GM19035 (cell line): ENCODE measurements around the gene NPEPL1.
"Not testable (repeated sequence)": the region's sequence is repeated elsewhere in the genome, so short reads cannot be mapped to it uniquely, and the experiment has no call there.

ENCODE experiments used
- ATAC-seq: cut with Tn5 transposase; IDR thresholded peaks from one replicate; pipeline ENCODE4 v1.9.1; 2021; ENCODE audit not compliant: unreplicated experiment

Gene NPEPL1

DNA sequence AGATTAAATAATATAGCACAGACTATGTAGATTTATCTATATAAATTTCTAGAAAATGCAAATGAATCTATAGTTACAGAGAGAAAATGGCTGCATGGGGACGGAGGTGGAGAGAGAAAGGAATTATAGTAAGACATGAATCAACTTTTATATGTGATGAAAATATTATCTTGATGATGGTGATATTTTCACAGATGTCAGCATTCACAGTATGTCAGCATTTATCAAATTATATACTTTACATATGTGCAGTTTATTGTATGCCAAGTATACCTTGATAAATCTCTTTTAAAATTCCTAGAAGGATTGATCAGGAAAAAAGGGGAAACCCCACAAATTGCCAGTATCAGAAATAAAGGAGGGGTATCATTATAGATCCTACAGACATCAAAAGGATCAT, 44.6 kb downstream of the NPEPL1 start:
- no peak for ATAC-seq

DNA sequence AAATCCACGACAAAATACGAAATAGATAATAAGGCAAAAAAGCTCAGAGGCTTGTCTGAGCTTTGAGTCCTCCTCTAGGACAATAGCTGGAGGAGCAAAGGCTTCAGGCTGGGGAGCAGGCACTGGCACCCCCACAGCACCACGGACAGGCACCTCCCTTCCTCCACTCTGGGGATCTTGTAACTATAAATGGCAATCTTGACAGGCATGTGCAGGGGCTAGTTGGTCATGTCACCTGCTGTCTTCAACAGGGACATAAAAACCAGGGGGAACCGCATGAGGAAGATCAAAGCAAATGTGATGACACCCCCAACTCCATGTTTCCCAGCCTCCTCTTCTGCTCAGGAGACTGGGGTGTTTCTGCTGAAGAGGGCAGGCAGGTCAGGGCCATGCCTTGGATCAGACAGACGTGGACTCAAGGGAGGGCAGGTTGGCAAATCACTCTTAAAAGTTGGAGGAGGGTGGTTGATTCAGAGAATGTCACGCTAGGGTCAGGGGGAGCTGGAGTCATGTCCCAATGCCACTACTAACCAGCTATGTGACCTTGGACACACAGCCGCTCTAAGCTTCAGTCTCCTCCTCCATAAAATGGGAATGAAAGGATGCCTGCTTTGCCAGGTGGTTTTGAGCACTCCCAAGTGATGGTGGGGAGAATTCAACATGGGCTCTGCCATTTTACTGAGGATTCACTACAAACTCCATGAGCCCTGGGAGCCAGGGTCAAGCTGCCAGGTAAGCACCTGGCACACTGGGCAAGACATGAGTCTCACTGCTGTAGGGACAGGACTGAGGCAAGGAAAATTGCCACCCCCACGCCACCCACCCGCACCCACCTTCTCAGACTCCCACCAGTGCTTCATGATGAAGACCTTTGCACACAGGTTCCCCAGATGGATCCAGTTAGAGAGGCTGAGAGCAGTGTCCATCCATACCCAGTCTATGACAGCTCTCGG, 48.0 kb downstream of the NPEPL1 start:
- no peak for ATAC-seq

- ATAC-seq, result no peak
These were observed 48.8 kb downstream of the NPEPL1 start for GRCh38 chr20:58741384-58741783.

- ATAC-seq, result no peak
These were observed 50.3 kb downstream of the NPEPL1 start for GRCh38 chr20:58742668-58743566.

- no peak for ATAC-seq
These were observed 51.4 kb downstream of the NPEPL1 start for GRCh38 chr20:58743929-58744534.

DNA sequence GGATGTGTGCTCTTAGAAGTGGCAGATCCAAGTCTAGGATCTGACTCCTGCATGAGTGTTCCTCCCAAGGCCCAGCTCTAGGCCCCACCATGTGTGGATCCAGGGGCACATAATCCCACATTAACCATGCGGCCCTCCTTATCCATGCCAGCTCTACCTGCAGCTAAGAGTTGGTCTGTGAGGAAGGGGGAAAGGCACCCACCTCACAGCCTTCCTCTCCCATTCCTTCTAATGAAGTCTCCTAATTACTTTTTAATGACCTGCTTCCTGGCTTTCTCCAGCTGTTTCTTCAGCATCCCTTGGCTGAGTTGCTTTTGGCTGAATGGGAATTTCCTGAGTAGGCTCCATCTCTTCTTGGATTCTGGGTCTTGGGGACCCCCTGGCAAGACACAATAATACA, 52.2 kb downstream of the NPEPL1 start:
- no peak for ATAC-seq

- no peak for ATAC-seq
These were observed 52.8 kb downstream of the NPEPL1 start for GRCh38 chr20:58745391-58745790.

DNA sequence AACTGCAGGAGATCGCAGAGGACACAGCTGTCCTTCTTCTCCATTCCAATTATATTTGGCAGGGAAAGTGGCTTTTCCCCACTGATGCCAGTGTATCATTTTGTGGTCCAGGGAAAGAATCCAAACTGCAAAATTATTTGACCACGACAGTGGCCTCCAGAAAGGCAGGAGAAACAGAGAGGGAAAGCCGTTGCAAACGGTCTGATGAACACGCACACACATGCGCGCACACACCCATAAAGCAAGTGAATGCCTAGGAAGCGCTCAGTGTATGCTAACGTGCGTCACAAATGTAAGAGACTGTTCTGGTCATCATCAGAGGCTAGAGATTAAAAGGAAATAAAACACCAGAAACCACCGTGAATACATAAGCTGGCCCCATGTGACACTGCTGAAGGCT, 54.0 kb downstream of the NPEPL1 start:
- ATAC-seq, result no peak

DNA sequence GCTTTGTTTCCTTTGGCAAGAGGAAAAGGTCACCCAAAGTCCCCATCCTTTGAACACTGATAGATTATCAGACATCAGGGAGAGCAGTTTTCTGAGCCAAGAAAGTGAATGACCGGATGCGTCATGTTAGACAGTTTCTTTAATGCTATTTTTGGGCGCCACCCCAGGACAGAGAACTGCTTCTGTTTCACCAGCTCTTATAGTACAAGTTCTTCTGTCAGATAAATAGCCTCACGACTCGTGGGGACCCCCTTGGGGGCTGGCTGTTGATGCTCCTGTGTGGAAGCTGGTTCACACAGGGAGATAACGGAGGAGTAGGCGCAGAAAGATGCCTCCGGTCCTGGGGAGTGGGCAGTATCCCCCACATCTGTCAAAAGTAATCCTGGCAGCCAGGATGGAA, 54.6 kb downstream of the NPEPL1 start:
- no peak for ATAC-seq

GRCh38 chr20:58748618-58749017, 56.0 kb downstream of the NPEPL1 start:
- ATAC-seq, result no peak

- no peak for ATAC-seq
These were observed 56.6 kb downstream of the NPEPL1 start for GRCh38 chr20:58749098-58749769.

DNA sequence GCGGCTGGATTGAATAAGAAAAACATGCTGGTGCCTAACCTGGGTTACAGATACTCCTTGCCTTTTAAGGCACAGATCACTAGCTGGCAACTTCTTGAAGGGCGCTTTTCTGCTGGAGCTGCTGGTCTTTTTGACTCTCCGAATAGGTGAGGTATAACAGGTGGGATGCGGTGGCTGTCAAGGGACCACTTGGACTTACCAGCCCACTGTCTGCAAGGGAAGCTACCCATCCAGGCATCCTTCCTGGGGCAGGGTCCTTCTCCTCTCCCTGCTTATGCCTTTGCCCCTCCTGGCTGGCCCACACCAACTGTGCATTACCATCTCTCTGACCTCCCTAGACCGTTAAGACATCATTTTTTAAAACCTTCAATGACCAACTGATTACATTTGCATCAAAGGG, 57.4 kb downstream of the NPEPL1 start:
- no peak for ATAC-seq

DNA sequence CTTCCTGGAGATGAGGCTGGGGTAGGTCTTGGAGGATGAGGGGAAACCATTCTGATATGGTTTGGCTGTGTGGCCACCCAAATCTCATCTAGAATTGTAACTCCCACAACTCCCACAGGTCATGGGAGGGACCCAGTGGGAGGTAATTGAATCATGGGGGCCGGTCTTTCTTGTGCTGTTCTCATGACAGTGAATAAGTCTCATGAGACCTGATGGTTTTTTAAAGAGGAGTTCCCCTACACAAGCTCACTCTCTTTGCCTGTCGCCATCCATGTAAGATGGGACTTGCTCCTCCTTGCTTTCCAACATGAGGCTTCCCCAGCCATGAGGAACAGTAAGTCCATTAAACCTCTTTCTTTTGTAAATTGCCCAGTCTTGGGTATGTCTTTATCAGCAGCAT, 58.1 kb downstream of the NPEPL1 start:
- ATAC-seq, result not testable (repeated sequence)

DNA sequence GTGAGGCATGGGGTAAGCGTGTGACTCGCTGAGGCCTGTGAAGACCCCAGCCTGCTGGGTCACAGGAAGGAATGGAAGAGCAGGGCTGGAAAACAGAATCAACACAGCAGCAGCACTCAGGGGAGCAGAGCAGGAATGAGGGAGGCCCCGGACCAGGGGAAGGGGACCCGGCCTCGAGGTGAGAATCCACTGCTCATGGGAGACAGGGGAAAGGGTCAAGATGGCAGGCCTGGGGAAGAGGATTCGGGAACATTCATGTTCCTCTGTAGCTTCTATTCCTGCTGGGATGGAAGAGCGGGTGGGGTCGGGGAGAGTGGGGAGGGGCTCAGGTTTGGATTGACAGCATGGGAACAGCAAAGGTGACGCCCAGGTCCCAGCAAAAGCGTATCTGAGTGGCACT, 59.4 kb downstream of the NPEPL1 start:
- no peak for ATAC-seq

GRCh38 chr20:58752565-58752964, 60.0 kb downstream of the NPEPL1 start:
- no peak for ATAC-seq

- ATAC-seq, result no peak
These were observed 60.8 kb downstream of the NPEPL1 start for GRCh38 chr20:58753267-58753921.

GRCh38 chr20:58753922-58754551, 61.4 kb downstream of the NPEPL1 start:
- ATAC-seq, result no peak

GRCh38 chr20:58754584-58754983, 62.0 kb downstream of the NPEPL1 start:
- no peak for ATAC-seq

GRCh38 chr20:58755062-58755697, 62.6 kb downstream of the NPEPL1 start:
- no peak for ATAC-seq
